Naive thymus-derived CD4-positive, alpha-beta T cell (primary cell): ENCODE measurements around the gene AMHR2. TPM values are rescaled to one million over a fixed set of nuclear protein-coding genes. Genes with fewer than 3 reads are reported as not detected.

ENCODE experiments used
- ATAC-seq: fragments of 150-1000 bp; cut with Tn5 transposase; 2 replicates; pipeline ENCODE4 v1.10.0; 2021; ENCODE audit warnings: mild to moderate bottlenecking, moderate library complexity
- CTCF ChIA-PET: fragments of 350-600 bp; sonication (Branson Sonifier 250); formaldehyde crosslinking; loops from one replicate; lab custom pipeline; 2021; ENCODE audit warnings: antibody characterized with exemption; lab: Charles Lee
- POLR2A ChIA-PET: fragments of 350-600 bp; sonication (Branson Sonifier 250); formaldehyde crosslinking; loops from one replicate; lab custom pipeline; 2021; ENCODE audit warnings: antibody characterized with exemption, inconsistent platforms; lab: Charles Lee
- DNase-seq, 9 donors: peaks; one replicate each; pipeline versions ENCODE4 v3.0.0 to v3.0.0-alpha.2; 2020 to 2022; ENCODE audit warnings: mixed read lengths in 1 of 9
- H3K27ac ChIP-seq: one replicate; pipeline ENCODE4 v1.7.0; 2013; ENCODE audit warnings: mild to moderate bottlenecking, low read depth, low read length, moderate library complexity
- H3K27me3 ChIP-seq, 2 donors: one replicate each; pipeline ENCODE4 v1.7.0; 2013; ENCODE audit warnings: low read length in 2 of 2, mild to moderate bottlenecking in 2 of 2, moderate library complexity in 2 of 2; ENCODE audit not compliant: control insufficient read depth in 2 of 2, insufficient read depth in 2 of 2
- H3K36me3 ChIP-seq, 3 experiments: 1 replicate in 2 of 3; 2 replicates in 1 of 3; pipeline ENCODE4 v1.7.0; 2013; ENCODE audit warnings: low read length in 3 of 3, mild to moderate bottlenecking in 3 of 3, moderate library complexity in 1 of 3; ENCODE audit not compliant: insufficient read depth in 3 of 3, control insufficient read depth in 2 of 3
- H3K4me1 ChIP-seq, 2 donors: one replicate each; pipeline ENCODE4 v1.7.0; 2013; ENCODE audit warnings: low read length in 2 of 2, mild to moderate bottlenecking in 2 of 2, moderate library complexity in 1 of 2; ENCODE audit not compliant: control insufficient read depth in 2 of 2, insufficient read depth in 2 of 2
- H3K4me3 ChIP-seq: 2 replicates; pipeline ENCODE4 v1.7.0; 2013; ENCODE audit warnings: mild to moderate bottlenecking, low read length
- H3K9me3 ChIP-seq, 3 experiments: 1 replicate in 2 of 3; 2 replicates in 1 of 3; pipeline ENCODE4 v1.7.0; 2013; ENCODE audit warnings: low read length in 3 of 3; ENCODE audit not compliant: control insufficient read depth in 2 of 3
- H3K27ac Mint-ChIP-seq, 9 donors: one replicate each; pipeline ENCODE4 v1.8.0; 2020 to 2022; ENCODE audit warnings: mixed read lengths in 9 of 9, mild to moderate bottlenecking in 8 of 9, moderate library complexity in 5 of 9, inconsistent platforms in 2 of 9
- H3K27me3 Mint-ChIP-seq, 5 donors: one replicate each; pipeline ENCODE4 v1.8.0; 2021 to 2022; ENCODE audit warnings: mixed read lengths in 5 of 5, mild to moderate bottlenecking in 1 of 5
- H3K36me3 Mint-ChIP-seq, 5 donors: one replicate each; pipeline ENCODE4 v1.8.0; 2020 to 2022; ENCODE audit warnings: mixed read lengths in 5 of 5, mild to moderate bottlenecking in 3 of 5, inconsistent platforms in 1 of 5
- H3K4me1 Mint-ChIP-seq, 7 donors: one replicate each; pipeline ENCODE4 v1.8.0; 2020 to 2022; ENCODE audit warnings: mixed read lengths in 7 of 7, mild to moderate bottlenecking in 3 of 7, inconsistent platforms in 1 of 7
- H3K4me3 Mint-ChIP-seq, 10 donors: one replicate each; pipeline ENCODE4 v1.8.0; 2020 to 2022; ENCODE audit warnings: mild to moderate bottlenecking in 10 of 10, mixed read lengths in 10 of 10, moderate library complexity in 6 of 10, inconsistent platforms in 2 of 10
- H3K9me3 Mint-ChIP-seq, 11 donors: one replicate each; pipeline ENCODE4 v1.8.0; 2020 to 2022; ENCODE audit warnings: mixed read lengths in 11 of 11, mild to moderate bottlenecking in 4 of 11, inconsistent platforms in 1 of 11, moderate library complexity in 1 of 11
- intact Hi-C, 2 donors: fragments of 100-400 bp; cut with micrococcal nuclease; formaldehyde crosslinking; loops; one replicate each; pipeline ENCODE4 v1.15.1; 2023
- polyA plus RNA-seq, 2 donors: library from polyadenylated mRNA; unstranded; fragments of 300-500 nt; fragmentation: Illumina TruSeq; gene quantifications; one replicate each; pipeline ENCODE4 v1.2.3, GENCODE V29; 2021
- total RNA-seq, 6 experiments: library from RNA in 5 of 6; stranded (reverse) in 5 of 6; gene quantifications; 1 replicate in 5 of 6; 2 replicates in 1 of 6; pipeline ENCODE4 v1.2.3 and lab custom pipeline; 2021 to 2026

AMHR2 gene
- total and polyA plus RNA-seq, 7 experiments from 2014 or later, result not detected

DNA sequence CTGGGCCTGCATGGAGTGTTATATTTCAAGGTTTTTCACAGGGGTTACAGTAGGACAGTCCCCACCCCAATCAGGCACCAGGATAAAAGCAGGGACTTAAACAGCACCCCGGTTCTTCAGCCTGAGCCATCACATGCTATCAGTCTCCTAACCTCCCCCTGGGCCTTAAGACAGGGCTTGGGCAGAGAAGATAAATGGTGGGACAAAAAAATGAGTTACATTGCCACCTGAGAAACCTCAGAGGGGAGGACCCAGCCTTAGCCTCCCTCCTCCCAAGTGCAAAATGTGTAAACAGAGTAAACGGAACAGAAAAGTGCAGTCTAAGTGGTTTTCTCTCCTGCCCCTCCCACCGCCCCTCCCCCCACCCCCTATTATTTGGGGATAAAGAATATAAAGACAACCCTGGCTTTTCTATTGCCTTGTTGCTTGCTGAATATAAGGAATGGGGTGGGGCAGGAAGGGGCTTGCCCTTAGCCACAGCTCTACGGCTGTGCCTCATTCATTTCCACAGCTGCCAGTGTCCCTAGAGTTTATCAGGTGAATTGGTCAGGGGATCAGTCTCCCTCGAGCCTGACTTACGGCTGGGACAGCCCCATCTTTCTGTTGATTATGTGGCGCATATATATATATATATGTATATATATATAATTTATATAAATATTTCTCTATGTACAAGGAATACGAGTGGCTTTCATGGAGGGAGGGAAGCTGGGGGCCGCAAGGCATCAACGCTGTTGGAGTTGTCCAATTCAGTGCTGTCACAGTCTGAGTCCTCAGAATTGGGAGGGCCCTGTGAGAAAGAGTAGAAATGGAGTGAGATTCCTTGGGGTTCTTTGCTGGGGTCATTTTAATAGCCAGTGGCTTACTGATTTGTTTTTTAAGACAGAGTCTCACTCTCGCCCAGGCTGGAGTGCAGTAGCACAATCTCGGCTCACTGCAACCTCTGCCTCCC, 57.1 kb downstream of the AMHR2 start:
- Mint-ChIP-seq H3K9me3 (peaks cover 0 to 2% (median 0%) of the 10 kb centered on the region in 11 donors), H3K4me3 (no peak overlapping the region), H3K36me3 (peaks cover 4 to 32% (median 11%) of the 10 kb centered on the region in 5 donors), H3K27me3 (no peaks in the 10 kb centered on the region), H3K4me1 (peaks cover 0 to 23% (median 13%) of the 10 kb centered on the region in 7 donors), H3K27ac (peak overlapping the region in 2 of 9 donors; percentile 32 to 70)
- ATAC-seq (no peak), DNase-seq (no peak)
- H3K4me3 ChIP-seq, result no peak overlapping the region
- intact Hi-C loops, result no loop called here
- H3K4me1 ChIP-seq, result no peaks in the 10 kb centered on the region
- ChIA-PET CTCF (interaction anchor here (1.0 to 2.0 kb wide), 3 partner anchors 11 to 30 kb away, joined by 3 to 9 read pairs (median 5); no protein-coding TSS in a partner anchor), POLR2A (interaction anchor here (0.7 to 5.4 kb wide), 5 partner anchors 8 to 395 kb away, joined by 3 to 47 read pairs (median 3); partner anchors contain the start of genes MAP3K12 and TARBP2)
- no peaks in the 10 kb centered on the region for H3K9me3 ChIP-seq
- peaks cover 16 to 91% (median 20%) of the 10 kb centered on the region in 3 experiments for H3K36me3 ChIP-seq
- H3K27ac ChIP-seq, result no peak overlapping the region
- no peaks in the 10 kb centered on the region for H3K27me3 ChIP-seq

Other genes starting within 250 kb of the AMHR2 start
- 100 to 1,000 TPM in 2 of 5 experiments, 10 to 100 TPM in 3; 37.2 to 135 (median 49.5) TPM for gene ZNF740, start 243.1 kb upstream of the AMHR2 start, total RNA-seq
- 1 to 10 TPM; 3.6 to 3.8 TPM for gene ZNF740, start 243.1 kb upstream of the AMHR2 start, polyA plus RNA-seq
- gene CSAD, start 242.9 kb upstream of the AMHR2 start, total RNA-seq, result 10 to 100 TPM; 34.1 to 76.3 (median 69.1) TPM
- 1 to 10 TPM; 1.3 to 2.1 TPM for gene CSAD, start 242.9 kb upstream of the AMHR2 start, polyA plus RNA-seq
- 100 to 1,000 TPM; 208 to 760 (median 408) TPM for gene ITGB7, start 216.6 kb upstream of the AMHR2 start, total RNA-seq
- gene ITGB7, start 216.6 kb upstream of the AMHR2 start, polyA plus RNA-seq, result 100 to 1,000 TPM; 191 to 205 TPM
- gene RARG, start 191.6 kb upstream of the AMHR2 start, total RNA-seq, result 10 to 100 TPM; 22.4 to 73.1 (median 57.4) TPM
- gene RARG, start 191.6 kb upstream of the AMHR2 start, polyA plus RNA-seq, result 10 to 100 TPM in 1 of 2 donors, 1 to 10 TPM in 1; 6.4 to 17.2 TPM
- gene ESPL1, start 155.6 kb upstream of the AMHR2 start, total RNA-seq, result 10 to 100 TPM in 1 of 5 experiments, 1 to 10 TPM in 2, under 1 TPM in 2; 0.08 to 65.4 (median 1.1) TPM
- not detected for gene ESPL1, start 155.6 kb upstream of the AMHR2 start, polyA plus RNA-seq
- gene PFDN5, start 128.3 kb upstream of the AMHR2 start, total RNA-seq, result 100 to 1,000 TPM; 323 to 785 (median 692) TPM
- gene PFDN5, start 128.3 kb upstream of the AMHR2 start, polyA plus RNA-seq, result 1,000 to 10,000 TPM; 1,766 to 1,956 TPM
- 10 to 100 TPM; 38.9 to 55.9 (median 49.2) TPM for gene MYG1, start 124.2 kb upstream of the AMHR2 start, total RNA-seq
- gene MYG1, start 124.2 kb upstream of the AMHR2 start, polyA plus RNA-seq, result 10 to 100 TPM; 69.6 to 75.1 TPM
- 10 to 100 TPM; 35.4 to 73.5 (median 69.0) TPM for gene AAAS, start 102.2 kb upstream of the AMHR2 start, total RNA-seq
- gene AAAS, start 102.2 kb upstream of the AMHR2 start, polyA plus RNA-seq, result 10 to 100 TPM; 45.9 to 58.2 TPM
- not detected for gene SP7, start 87.5 kb upstream of the AMHR2 start, total RNA-seq
- under 1 TPM; 0.13 to 0.18 TPM for gene SP7, start 87.5 kb upstream of the AMHR2 start, polyA plus RNA-seq
- gene SP1, start 43.7 kb upstream of the AMHR2 start, total RNA-seq, result 100 to 1,000 TPM in 2 of 5 experiments, 10 to 100 TPM in 3; 62.7 to 103 (median 79.6) TPM
- 10 to 100 TPM; 10.2 to 13.6 TPM for gene SP1, start 43.7 kb upstream of the AMHR2 start, polyA plus RNA-seq
- 100 to 1,000 TPM; 147 to 215 (median 201) TPM for gene PRR13, start 17.9 kb downstream of the AMHR2 start, total RNA-seq
- gene PRR13, start 17.9 kb downstream of the AMHR2 start, polyA plus RNA-seq, result 100 to 1,000 TPM; 493 to 529 TPM
- 1,000 to 10,000 TPM in 2 of 5 experiments, 100 to 1,000 TPM in 3; 737 to 1,110 (median 928) TPM for gene PCBP2, start 28.2 kb downstream of the AMHR2 start, total RNA-seq
- 100 to 1,000 TPM; 148 to 158 TPM for gene PCBP2, start 28.2 kb downstream of the AMHR2 start, polyA plus RNA-seq
- gene MAP3K12, start 75.6 kb downstream of the AMHR2 start, total RNA-seq, result 10 to 100 TPM; 21.8 to 29.7 (median 23.0) TPM
- 1 to 10 TPM; 4.9 to 6.6 TPM for gene MAP3K12, start 75.6 kb downstream of the AMHR2 start, polyA plus RNA-seq
- gene TARBP2, start 77.4 kb downstream of the AMHR2 start, total RNA-seq, result 10 to 100 TPM; 25.1 to 45.2 (median 40.7) TPM
- gene TARBP2, start 77.4 kb downstream of the AMHR2 start, polyA plus RNA-seq, result 10 to 100 TPM; 30.9 to 34.2 TPM
- gene NPFF, start 83.6 kb downstream of the AMHR2 start, total RNA-seq, result not detected
- gene NPFF, start 83.6 kb downstream of the AMHR2 start, polyA plus RNA-seq, result not detected
- gene ATF7, start 202.5 kb downstream of the AMHR2 start, total RNA-seq, result 10 to 100 TPM; 21.9 to 39.5 (median 30.9) TPM
- 10 to 100 TPM; 14.5 to 14.9 TPM for gene ATF7, start 202.5 kb downstream of the AMHR2 start, polyA plus RNA-seq